Hematopoietic multipotent progenitor cell treated with erythropoietin and hydrocortisone succinate and interleukin-3 and kit ligand, for 6 days (in vitro differentiated cells): ENCODE measurements around the gene ACP2.
"Not testable (repeated sequence)": the region's sequence is repeated elsewhere in the genome, so short reads cannot be mapped to it uniquely, and the experiment has no call there.

Source experiments
- DNase-seq: peaks from one replicate; pipeline ENCODE4 v3.0.0-alpha.2; 2015

ACP2 gene

DNA sequence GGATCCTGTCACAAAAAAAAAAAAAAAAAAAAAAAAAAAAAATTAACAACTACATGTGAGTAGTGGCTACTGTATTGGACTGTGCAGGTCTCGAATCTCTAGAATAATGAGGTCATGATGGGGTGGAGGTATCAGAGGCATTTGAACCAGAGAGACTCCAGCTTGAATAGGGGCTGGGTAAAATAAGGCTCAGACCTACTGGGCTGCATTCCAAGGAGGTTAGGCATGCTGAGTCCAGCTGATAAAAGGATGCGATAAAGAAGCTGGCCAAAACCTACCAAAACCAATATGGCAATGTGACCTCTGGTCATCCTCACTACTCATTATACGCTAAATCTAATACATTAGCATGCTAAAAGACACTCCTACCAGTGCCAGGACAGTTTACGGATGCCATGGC lies 56.5 kb downstream of the ACP2 start:
- no peak for DNase-seq

DNA sequence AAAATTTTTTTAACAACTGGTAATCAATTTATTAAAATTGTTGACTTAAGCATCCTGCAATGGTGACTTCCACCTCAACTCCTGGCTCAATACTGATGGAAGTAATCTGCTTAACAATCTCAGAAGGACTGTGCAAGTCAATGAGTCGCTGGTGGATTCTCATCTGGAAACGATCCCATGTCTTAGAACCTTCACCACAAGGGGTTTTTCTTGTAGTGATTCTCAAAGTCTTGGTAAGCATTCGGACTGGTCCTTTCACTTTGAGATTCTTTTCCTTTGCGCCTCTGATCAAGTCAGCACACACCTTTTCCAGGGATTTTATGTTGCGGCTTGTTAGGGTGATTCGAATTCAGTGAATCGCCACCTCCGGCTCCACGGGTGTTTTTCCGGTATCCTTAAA lies 57.5 kb downstream of the ACP2 start:
- not testable (repeated sequence) for DNase-seq
